Choroid plexus epithelial cell (primary cell): ENCODE data around the gene TRA2A.

ENCODE experiments used
- DNase-seq: peaks from one replicate; pipeline ENCODE4 v3.0.0-alpha.2; 2010; ENCODE audit warnings: low read depth
- H3K4me3 ChIP-seq: 2 replicates; pipeline ENCODE4 v1.5.1; 2011; ENCODE audit warnings: low read depth, mild to moderate bottlenecking, control low read depth, low read length, moderate library complexity
- TF ChIP-seq, protein P1 (sequence below): conservative IDR thresholded peaks from 2 replicates; pipeline ENCODE4 v1.5.1; 2011; ENCODE audit warnings: low read depth, mild to moderate bottlenecking, control low read depth, inconsistent platforms, low read length, moderate library complexity

Gene TRA2A

DNA sequence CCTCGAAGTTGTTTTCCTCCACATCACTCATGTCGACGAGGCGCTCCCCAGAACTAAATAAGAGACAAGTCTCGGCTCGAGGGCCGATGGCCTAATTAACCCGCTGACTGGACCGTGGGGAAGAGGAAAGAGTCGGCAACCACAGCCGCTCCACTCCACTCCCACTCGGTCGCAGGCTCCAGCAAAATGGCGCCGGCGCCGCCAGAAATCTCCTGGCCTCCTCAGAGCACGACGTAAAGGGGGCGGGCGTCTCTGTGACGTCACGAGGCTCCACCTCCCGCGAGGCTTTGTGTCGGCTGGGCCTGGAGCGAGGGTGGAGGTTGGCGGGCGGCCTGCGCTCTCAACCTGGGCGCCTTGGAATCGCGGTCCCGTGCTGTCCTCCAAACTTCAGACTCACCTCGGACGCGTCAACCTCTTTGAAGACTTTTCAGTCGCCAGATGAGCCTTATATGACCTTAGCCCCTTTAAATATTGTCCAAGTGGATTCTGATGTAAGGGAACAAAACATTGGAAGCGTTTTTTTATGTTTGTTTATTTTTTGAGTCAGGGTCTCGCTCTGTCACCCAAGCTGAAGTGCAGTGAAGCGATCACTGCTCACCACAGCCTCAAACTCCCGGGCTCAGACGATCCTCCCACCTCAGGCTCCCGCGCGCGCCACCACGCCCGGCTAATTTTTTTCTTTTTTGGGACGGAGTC is at the start of gene TRA2A:
Gene TRA2A, minus strand, starts transcription at position 188 of the 696 bp plus-strand sequence. Its CDS starts 157 bp downstream, at position 31.
- TF ChIP-seq, protein P1, sequence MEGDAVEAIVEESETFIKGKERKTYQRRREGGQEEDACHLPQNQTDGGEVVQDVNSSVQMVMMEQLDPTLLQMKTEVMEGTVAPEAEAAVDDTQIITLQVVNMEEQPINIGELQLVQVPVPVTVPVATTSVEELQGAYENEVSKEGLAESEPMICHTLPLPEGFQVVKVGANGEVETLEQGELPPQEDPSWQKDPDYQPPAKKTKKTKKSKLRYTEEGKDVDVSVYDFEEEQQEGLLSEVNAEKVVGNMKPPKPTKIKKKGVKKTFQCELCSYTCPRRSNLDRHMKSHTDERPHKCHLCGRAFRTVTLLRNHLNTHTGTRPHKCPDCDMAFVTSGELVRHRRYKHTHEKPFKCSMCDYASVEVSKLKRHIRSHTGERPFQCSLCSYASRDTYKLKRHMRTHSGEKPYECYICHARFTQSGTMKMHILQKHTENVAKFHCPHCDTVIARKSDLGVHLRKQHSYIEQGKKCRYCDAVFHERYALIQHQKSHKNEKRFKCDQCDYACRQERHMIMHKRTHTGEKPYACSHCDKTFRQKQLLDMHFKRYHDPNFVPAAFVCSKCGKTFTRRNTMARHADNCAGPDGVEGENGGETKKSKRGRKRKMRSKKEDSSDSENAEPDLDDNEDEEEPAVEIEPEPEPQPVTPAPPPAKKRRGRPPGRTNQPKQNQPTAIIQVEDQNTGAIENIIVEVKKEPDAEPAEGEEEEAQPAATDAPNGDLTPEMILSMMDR, result no peak
- DNase-seq, result peak; percentile 96
- peak within 1 kb of the TSS; percentile 96 for H3K4me3 ChIP-seq

DNA sequence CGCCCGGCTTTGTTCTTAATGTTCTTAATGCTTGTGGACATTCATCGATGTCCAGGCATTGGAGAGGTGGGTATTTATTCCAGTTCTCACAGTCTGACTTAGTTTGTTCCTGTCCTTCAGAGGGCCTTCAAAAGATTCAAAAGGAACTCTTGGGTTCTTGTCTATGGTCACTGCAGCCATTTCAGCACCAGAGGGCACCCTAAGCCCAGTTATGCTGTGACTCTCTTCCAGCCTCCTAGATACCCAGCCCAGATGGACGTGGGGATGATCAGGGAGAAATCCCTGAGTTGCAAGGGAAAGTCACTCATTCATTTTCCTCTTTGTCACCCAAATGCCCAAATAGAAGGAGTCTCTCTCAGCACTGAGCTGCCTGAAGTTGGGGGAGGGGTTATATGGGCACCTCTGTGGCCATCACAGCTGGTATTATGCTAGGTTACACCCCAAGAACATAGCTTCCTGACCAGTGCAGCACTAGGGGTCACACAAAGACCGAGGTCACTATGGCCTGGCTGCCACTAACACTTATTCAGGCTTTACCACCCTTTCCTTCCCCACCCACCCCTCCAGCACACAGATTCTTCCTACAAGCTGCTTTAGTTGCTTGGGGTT is 38.9 kb upstream of the TRA2A start:
- no peak overlapping the region for H3K4me3 ChIP-seq
- TF ChIP-seq, protein P1, result peak; percentile 95
- peak; percentile 90 for DNase-seq

DNA sequence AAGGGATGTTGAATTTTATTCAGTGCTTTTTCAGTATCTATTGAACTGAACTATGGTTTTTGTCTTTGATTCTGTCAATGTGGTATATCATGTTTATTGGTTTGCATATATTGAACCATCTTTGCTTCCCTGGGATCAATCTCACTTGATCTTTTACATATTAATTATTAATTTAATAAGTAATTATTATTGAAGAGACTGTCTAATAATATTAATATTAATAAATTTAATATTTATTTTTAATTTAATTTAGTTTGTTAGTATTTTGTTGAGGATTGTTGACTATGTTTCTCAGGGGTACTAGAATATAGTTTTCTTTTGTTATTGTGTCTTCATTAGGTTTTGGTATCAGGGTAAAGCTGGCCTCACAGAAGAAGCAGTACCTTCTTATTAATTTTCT is 26.5 kb upstream of the TRA2A start:
- no peak overlapping the region for H3K4me3 ChIP-seq
- no peak for DNase-seq
- TF ChIP-seq, protein P1, result no peak

DNA sequence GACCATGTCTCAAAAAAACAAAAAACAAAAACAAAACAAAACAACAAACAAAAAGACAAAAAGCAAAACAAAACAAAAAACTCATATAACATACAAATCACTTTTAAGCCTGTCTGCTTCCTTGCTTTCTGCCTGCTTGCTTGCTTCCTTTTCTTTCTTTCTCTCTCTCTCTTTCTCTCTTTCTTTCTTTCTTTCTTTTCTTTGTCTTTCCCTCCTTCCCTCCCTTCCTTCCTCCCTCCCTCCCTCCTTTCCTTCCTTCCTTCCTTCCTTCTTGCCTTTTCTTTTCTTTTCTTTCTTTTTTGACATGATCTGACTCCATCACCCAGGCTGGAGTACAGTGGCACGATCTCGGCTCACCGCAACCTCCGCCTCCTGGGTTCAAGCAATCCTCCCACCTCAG is 15.9 kb upstream of the TRA2A start:
- H3K4me3 ChIP-seq, result no peak overlapping the region
- TF ChIP-seq, protein P1, result no peak
- DNase-seq, result no peak

DNA sequence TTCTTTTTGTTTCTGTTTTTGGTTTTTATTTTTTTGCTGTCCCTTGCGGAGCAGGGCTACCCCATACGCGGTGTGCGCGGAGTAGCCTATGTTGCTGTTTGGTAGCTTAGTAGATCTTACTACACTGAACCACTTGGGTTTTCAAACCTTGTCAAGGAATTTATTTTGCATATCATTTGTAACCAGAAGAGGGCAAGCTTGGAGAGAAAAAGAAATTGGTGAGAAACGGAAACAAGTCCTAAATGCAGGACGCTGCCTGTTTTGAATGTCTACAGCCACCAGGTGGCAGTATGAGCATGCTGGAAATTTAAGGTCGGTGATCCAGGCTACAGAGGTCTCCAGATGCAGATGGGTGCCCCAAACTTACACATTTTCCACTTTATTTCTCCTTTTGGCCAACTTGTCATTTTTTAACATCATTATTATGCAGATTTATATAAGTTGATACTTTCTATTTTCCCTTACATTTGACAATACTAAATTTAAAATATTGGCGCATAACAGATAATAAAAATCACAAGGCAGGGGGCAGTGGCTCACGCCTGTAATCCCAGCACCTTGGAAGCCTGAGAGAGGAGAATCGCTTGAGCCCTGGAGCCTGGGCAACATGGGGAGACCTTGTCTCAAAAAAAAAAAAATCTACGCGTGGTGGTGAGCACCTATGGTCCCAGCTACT is 15.3 kb upstream of the TRA2A start:
- TF ChIP-seq, protein P1, result peak; percentile 96
- no peak overlapping the region for H3K4me3 ChIP-seq
- DNase-seq, result peak; percentile 96

DNA sequence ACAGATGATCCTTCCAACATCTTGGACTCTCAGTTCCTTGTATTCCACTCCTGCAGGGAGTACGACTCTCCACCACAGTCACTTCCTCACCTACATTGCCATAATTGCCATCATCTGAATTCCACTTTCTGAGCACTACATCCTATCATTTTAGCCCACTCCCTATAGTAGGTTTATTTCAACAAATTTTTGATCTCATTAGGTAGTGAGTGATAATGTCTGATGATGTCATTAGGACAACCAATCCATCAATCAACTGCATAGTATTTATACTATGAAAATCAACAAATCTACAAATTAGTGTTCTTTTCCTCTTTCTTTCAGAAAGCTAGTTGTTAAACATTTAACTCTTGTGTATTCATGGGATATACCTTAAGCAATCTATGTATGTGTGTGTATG is 13.7 kb upstream of the TRA2A start:
- TF ChIP-seq, protein P1, result no peak
- no peak overlapping the region for H3K4me3 ChIP-seq
- no peak for DNase-seq
